Measurements from ENCODE around the gene ZNF483. TPM values are rescaled to one million over a fixed set of nuclear protein-coding genes. Genes with fewer than 3 reads are reported as not detected.

The ZNF483 gene
- total and polyA plus RNA-seq, 9 of the 15 experiments (the other 6 are each of a cell fraction or from before 2014, with no cell fraction given), result 0.04 to 1.0 (median 0.38) TPM

DNA sequence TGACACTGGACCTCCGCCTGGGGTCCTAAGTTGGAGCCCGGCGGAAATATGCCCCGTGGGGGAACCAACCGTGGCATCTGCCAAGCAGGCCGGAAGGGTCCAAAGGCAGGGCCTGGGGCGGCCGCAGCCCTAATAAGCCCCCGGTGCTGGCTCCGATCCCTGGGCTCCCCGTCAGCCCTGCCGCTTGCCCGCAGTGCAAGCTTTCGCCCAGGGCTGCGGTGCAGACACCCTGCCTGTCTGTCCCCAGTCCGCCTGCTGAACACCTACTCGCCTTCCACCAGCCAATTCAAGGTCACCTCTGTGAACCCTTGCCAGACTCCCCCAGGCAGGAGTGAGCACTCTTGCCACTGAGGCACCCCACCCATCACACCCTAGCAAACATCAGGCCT lies 75.0 kb downstream of the ZNF483 start:
- H3K4me1 ChIP-seq (replicated peaks in 1 of 2; ENCODE audit: control insufficient read depth in 2 of 2, insufficient read depth in 2 of 2, low read length in 2 of 2), result peaks cover 2 to 14% of the 10 kb centered on the region in 2 experiments; a peak in 2 of 5 replicates
- no peak overlapping the region for H3K9ac ChIP-seq (ENCODE audit: insufficient read depth in 1 of 2, low read depth in 2 of 2, low read length in 2 of 2)
- no peak for TF ChIP-seq TBP (optimal IDR thresholded peaks at IDR 0.05; ENCODE audit: low read depth, low read length)
- no peak for TF ChIP-seq MTA2 (IDR thresholded peaks at IDR 0.05; ENCODE audit: low read depth)
- no peak for TF ChIP-seq ZFP1 (CRISPR knock-in tag; IDR thresholded peaks at IDR 0.05)
- TF ChIP-seq CHAMP1 (IDR thresholded peaks at IDR 0.05), result no peak
- TF ChIP-seq, protein P1, sequence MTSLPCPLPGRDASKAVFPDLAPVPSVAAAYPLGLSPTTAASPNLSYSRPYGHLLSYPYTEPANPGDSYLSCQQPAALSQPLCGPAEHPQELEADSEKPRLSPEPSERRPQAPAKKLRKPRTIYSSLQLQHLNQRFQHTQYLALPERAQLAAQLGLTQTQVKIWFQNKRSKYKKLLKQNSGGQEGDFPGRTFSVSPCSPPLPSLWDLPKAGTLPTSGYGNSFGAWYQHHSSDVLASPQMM (CRISPR knock-in tag; IDR thresholded peaks at IDR 0.05), result no peak
- no peak for TF ChIP-seq NR2C2 (CRISPR knock-in tag; IDR thresholded peaks at IDR 0.05)
- no peak for TF ChIP-seq NR2C2 (tag; IDR thresholded peaks at IDR 0.05)
- no peak for TF ChIP-seq CAMTA2 (CRISPR knock-in tag; conservative IDR thresholded peaks at IDR 0.05)
- ChIA-PET CTCF (ENCODE audit: low intra/inter-chr PET ratio) (no interaction called here), POLR2A (interaction anchor here (1.1 kb wide), 1 partner anchor 12 kb away, joined by 3 read pairs; no protein-coding TSS in a partner anchor)
- peaks cover 15 to 18% of the 10 kb centered on the region in 2 experiments; a peak in 4 of 5 replicates for H3K27me3 ChIP-seq (ENCODE audit: control insufficient read depth in 2 of 2, insufficient read depth in 2 of 2, low read length in 2 of 2)
- no peaks in the 10 kb centered on the region for H3K36me3 ChIP-seq (ENCODE audit: control insufficient read depth, insufficient read depth, low read length)
- H3K4me2 ChIP-seq (ENCODE audit: insufficient read depth, low read length), result no peak overlapping the region
- in situ Hi-C loops (cut with MboI), result no loop called here
- H4K20me1 ChIP-seq (replicated peaks; ENCODE audit: control insufficient read depth, insufficient read depth, low read length), result no peaks in the 10 kb centered on the region
- H3K9me3 ChIP-seq (replicated peaks; ENCODE audit: control insufficient read depth, insufficient read depth, low read depth, low read length), result peaks cover 2% of the 10 kb centered on the region; the same call in 1 of the 2 replicates
- H3K79me2 ChIP-seq (ENCODE audit: control insufficient read depth, insufficient read depth, low read length), result no peaks in the 10 kb centered on the region
- DNase-seq (ENCODE audit: extremely low read depth in 1 of 4, low spot score in 3 of 4) (no peak), FAIRE-seq (no peak), ATAC-seq (no peak)
- H2AFZ ChIP-seq (ENCODE audit: low read depth, low read length), result no peak overlapping the region
- WGBS (ENCODE audit: insufficient coverage, low coverage, missing lambda C conversion rate), result 73% methylated on average over 15 of the region's 17 CpGs
- no TSS peak for BruUV-seq (replicated peaks)
- H3K9me1 ChIP-seq (ENCODE audit: control insufficient read depth, insufficient read depth, low read length), result no peaks in the 10 kb centered on the region
- no peak overlapping the region for H3K4me3 ChIP-seq
- intact Hi-C loops (cut with micrococcal nuclease), result loop anchor here (5.0 to 10.0 kb wide), 2 partner anchors 125 to 472 kb away; no protein-coding TSS in a partner anchor
- H3K27ac ChIP-seq (ENCODE audit: extremely low read depth, low read depth, low read length), result no peak overlapping the region

Measured in K562 (cell line).